H1 (cell line): ENCODE results near the gene XNDC1N. TPM values are rescaled to one million over a fixed set of nuclear protein-coding genes. Genes with fewer than 3 reads are reported as not detected.

Experiments
- KDM1A ChIP-seq: fragments of 200-600, 300-600 bp; sonication (generic); IDR thresholded peaks from 2 replicates; pipeline ENCODE4 v1.7.1; 2016; ENCODE audit warnings: mild to moderate bottlenecking, low read length, borderline replicate concordance
- NANOG ChIP-seq: IDR thresholded peaks from 2 replicates; pipeline ENCODE4 v1.6.1; 2011; ENCODE audit warnings: low read length, low read depth, mild to moderate bottlenecking, inconsistent platforms; ENCODE audit not compliant: insufficient read depth, poor library complexity, severe bottlenecking
- PHF8 ChIP-seq: fragments of 200-600 bp; sonication (generic); conservative IDR thresholded peaks from 2 replicates; pipeline ENCODE4 v1.7.1; 2012; ENCODE audit warnings: low read depth, mild to moderate bottlenecking, inconsistent platforms, low read length, moderate library complexity
- SP4 ChIP-seq: IDR thresholded peaks from 2 replicates; pipeline ENCODE4 v1.6.1; 2012; ENCODE audit warnings: low read length, inconsistent platforms
- polyA plus RNA-seq, 7 experiments: library from polyadenylated mRNA; depleted of rRNA in 3 of 7; stranded (reverse) in 5 of 7; unstranded in 2 of 7; fragments of >200 nt in 5 of 7; fragments of 200-250 nt in 2 of 7; gene quantifications; 1 replicate in 5 of 7; 2 replicates in 1 of 7; 4 replicates in 1 of 7; pipeline versions ENCODE4 v1.2.1 to v1.2.3, GENCODE V29; 2011 to 2013; ENCODE audit warnings: missing spikeins in 2 of 7, mixed read lengths in 2 of 7
- total RNA-seq: library from RNA; stranded (reverse); fragmentation: NEBNext Ultra II Directional; extraction: Animal tissue kit (Norgen Biotek cat#: 25700); gene quantifications from 2 replicates; pipeline ENCODE4 v1.2.1, GENCODE V29; 2021
- TF ChIP-seq, protein P1 (sequence below): IDR thresholded peaks from 2 replicates; pipeline ENCODE4 v1.6.1; 2012; ENCODE audit warnings: inconsistent platforms

The XNDC1N gene
- total and polyA plus RNA-seq, 2 of the 8 experiments (the other 6 are each of a cell fraction or from before 2014, with no cell fraction given): 5.8 to 7.5 TPM

DNA sequence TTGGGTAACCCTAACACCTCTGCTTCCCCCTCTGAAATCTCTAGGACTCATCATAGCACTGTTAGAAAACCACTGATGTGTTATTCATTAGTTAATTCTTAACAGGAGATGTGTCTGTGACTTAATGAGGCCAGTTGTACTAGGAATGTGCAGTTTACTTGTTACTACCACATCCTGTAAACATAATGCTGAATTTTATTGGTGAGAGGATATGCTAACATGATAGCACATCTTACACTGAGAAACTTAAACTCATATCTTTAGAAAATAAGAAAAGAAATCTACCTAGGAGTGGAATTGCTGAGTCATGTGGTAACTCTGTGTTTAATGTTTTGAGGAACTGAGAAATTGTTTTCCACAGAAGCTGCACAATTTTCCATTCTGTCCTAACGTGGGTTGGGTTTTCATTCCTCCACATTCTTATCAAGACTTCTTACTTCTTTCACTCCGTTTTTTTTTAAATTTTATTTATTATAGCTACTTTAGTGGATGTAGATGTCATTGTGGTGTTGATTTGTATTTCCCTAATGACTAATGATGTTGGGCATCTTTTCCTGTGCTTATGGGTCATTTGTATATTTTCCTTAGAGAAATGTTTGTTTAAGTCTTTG lies 34.1 kb upstream of the XNDC1N start (continued):
- no peak for TF ChIP-seq KDM1A
- TF ChIP-seq, protein P1, sequence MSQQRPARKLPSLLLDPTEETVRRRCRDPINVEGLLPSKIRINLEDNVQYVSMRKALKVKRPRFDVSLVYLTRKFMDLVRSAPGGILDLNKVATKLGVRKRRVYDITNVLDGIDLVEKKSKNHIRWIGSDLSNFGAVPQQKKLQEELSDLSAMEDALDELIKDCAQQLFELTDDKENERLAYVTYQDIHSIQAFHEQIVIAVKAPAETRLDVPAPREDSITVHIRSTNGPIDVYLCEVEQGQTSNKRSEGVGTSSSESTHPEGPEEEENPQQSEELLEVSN: no peak
- no peak for TF ChIP-seq PHF8
- TF ChIP-seq SP4: no peak
- no peak for TF ChIP-seq NANOG
